K562 (cell line): ENCODE data around the gene SELENOI. TPM values are rescaled to one million over a fixed set of nuclear protein-coding genes. Genes with fewer than 3 reads are reported as not detected.
A peak's percentile ranks its signal among the peaks of the same experiment; 100 is the strongest.

Source experiments
- COPS2 ChIP-seq: fragments of 450-650 bp; conservative IDR thresholded peaks from 2 replicates; pipeline ENCODE4 v1.6.1; 2016; ENCODE audit warnings: mild to moderate bottlenecking, moderate library complexity
- E2F3 ChIP-seq: fragments of 250-450 bp; sonication (Bioruptor Pico); IDR thresholded peaks from 2 replicates; pipeline ENCODE4 v1.4.0; 2020; ENCODE audit warnings: mild to moderate bottlenecking
- GABPB2 ChIP-seq: fragments of 250-450 bp; sonication (Bioruptor Pico); conservative IDR thresholded peaks from 2 replicates; pipeline ENCODE4 v1.5.1; 2021; ENCODE audit warnings: mild to moderate bottlenecking
- KLF16 ChIP-seq: IDR thresholded peaks from 2 replicates; pipeline ENCODE4 v1.6.1; 2016; ENCODE audit warnings: antibody characterized with exemption
- NCOA1 ChIP-seq: fragments of 450-650 bp; IDR thresholded peaks from 2 replicates; pipeline ENCODE4 v1.6.1; 2016; ENCODE audit warnings: low read depth
- NCOA4 ChIP-seq: fragments of 450-650 bp; IDR thresholded peaks from 2 replicates; pipeline ENCODE4 v1.6.1; 2018; ENCODE audit warnings: mild to moderate bottlenecking; ENCODE audit not compliant: partially characterized antibody
- NFYB ChIP-seq: IDR thresholded peaks from 2 replicates; pipeline ENCODE4 v1.6.1; 2011; ENCODE audit warnings: mild to moderate bottlenecking, moderate library complexity; ENCODE audit not compliant: insufficient read length; ENCODE audit errors: extremely low read depth
- PHB ChIP-seq: fragments of 250-450 bp; sonication (Bioruptor Pico); IDR thresholded peaks from 2 replicates; pipeline ENCODE4 v1.5.0; 2021
- RB1 ChIP-seq: fragments of 450-650 bp; IDR thresholded peaks from 2 replicates; pipeline ENCODE4 v1.6.1; 2017; ENCODE audit warnings: low read depth, mild to moderate bottlenecking
- SMARCA4 ChIP-seq: fragments of 450-650 bp; IDR thresholded peaks from 2 replicates; pipeline ENCODE4 v1.6.1; 2016
- SMARCC2 ChIP-seq: fragments of 450-650 bp; IDR thresholded peaks from 2 replicates; pipeline ENCODE4 v1.6.1; 2017; ENCODE audit warnings: antibody characterized with exemption, moderate library complexity, mild to moderate bottlenecking, low read depth
- SOX6 ChIP-seq: fragments of 450-650 bp; IDR thresholded peaks from 2 replicates; pipeline ENCODE4 v1.6.1; 2014; ENCODE audit warnings: mild to moderate bottlenecking
- STAG1 ChIP-seq: sonication (generic); formaldehyde crosslinking; IDR thresholded peaks from 2 replicates; pipeline ENCODE4 v1.5.0; 2020; ENCODE audit warnings: missing genetic modification reagents, borderline replicate concordance
- TEAD1 ChIP-seq, 2 experiments: fragments of 450-650 bp in 1 of 2; sonication (generic) in 1 of 2; formaldehyde crosslinking; IDR thresholded peaks; 2 replicates each; pipeline versions ENCODE4 v1.4.0 to v1.8.0; 2020 to 2022; ENCODE audit warnings: mild to moderate bottlenecking in 2 of 2, missing genetic modification reagents in 1 of 2
- XRCC5 ChIP-seq: fragments of 200-400 bp; formaldehyde crosslinking; IDR thresholded peaks from 2 replicates; pipeline ENCODE4 v1.6.1; 2017; ENCODE audit warnings: low read depth, mild to moderate bottlenecking, low read length
- ZNF232 ChIP-seq: sonication (generic); formaldehyde crosslinking; IDR thresholded peaks from 2 replicates; pipeline ENCODE4 v1.8.0; 2022; ENCODE audit warnings: mild to moderate bottlenecking, missing genetic modification reagents
- ZNF655 ChIP-seq: fragments of 250-450 bp; sonication (Bioruptor Pico); IDR thresholded peaks from 2 replicates; pipeline ENCODE4 v1.5.0; 2021
- polyA plus RNA-seq, 8 experiments: library from polyadenylated mRNA; depleted of rRNA in 4 of 8; stranded (reverse) in 5 of 8; unstranded in 3 of 8; fragments of >200 nt; fragmentation: Nextera tagmentation in 2 of 8; fragmentation: Illumina TruSeq in 1 of 8; extraction: Ambion mirVana in 2 of 8; extraction: Trizol in 1 of 8; gene quantifications; 2 replicates each; pipeline versions ENCODE4 v1.2.1 to v1.2.3, GENCODE V29; 2011 to 2014; ENCODE audit warnings: inconsistent platforms in 1 of 8, missing spikeins in 1 of 8
- total RNA-seq, 7 experiments: library from RNA; depleted of rRNA in 6 of 7; stranded (reverse); fragments of >200 nt in 6 of 7; fragmentation: Illumina TruSeq in 2 of 7; extraction: Trizol in 2 of 7; gene quantifications; 2 replicates each; pipeline versions ENCODE4 v1.2.1 to v1.2.3, GENCODE V29; 2011 to 2021; ENCODE audit warnings: low replicate concordance in 1 of 7
- TF ChIP-seq, protein P1 (sequence below), 2 experiments: fragments of 450-650 bp; formaldehyde crosslinking in 1 of 2; IDR thresholded peaks; 2 replicates each; pipeline versions ENCODE4 v1.4.0 to v1.6.1; 2014 to 2020; ENCODE audit warnings: mild to moderate bottlenecking in 2 of 2, borderline replicate concordance in 1 of 2, low read depth in 1 of 2

The SELENOI gene
- total and polyA plus RNA-seq, 9 of the 15 experiments (the other 6 are each of a cell fraction or from before 2014, with no cell fraction given) = 9.6 to 46.9 (median 24.4) TPM

GRCh38 chr2:26330114-26330549, 15.8 kb upstream of the SELENOI start (continued):
- no peak; the same call in 1 of the 2 replicates for TF ChIP-seq SOX6
- 0 out of 2 replicates have a peak, but pooled peaks have one; percentile 20 for TF ChIP-seq KLF16
- no peak for TF ChIP-seq COPS2
- no peak for TF ChIP-seq TEAD1 (CRISPR knock-in tag; IDR thresholded peaks at IDR 0.05)
- peak; percentile 10; the same call in 1 of the 2 replicates for TF ChIP-seq STAG1 (CRISPR knock-in tag)
- TF ChIP-seq NCOA1 = no peak
- TF ChIP-seq NCOA4 = no peak
- no peak for TF ChIP-seq ZNF655 (CRISPR knock-in tag)
- TF ChIP-seq XRCC5 = peak; percentile 69; the same call in 1 of the 2 replicates
- TF ChIP-seq SMARCC2 = no peak
- TF ChIP-seq, protein P1, sequence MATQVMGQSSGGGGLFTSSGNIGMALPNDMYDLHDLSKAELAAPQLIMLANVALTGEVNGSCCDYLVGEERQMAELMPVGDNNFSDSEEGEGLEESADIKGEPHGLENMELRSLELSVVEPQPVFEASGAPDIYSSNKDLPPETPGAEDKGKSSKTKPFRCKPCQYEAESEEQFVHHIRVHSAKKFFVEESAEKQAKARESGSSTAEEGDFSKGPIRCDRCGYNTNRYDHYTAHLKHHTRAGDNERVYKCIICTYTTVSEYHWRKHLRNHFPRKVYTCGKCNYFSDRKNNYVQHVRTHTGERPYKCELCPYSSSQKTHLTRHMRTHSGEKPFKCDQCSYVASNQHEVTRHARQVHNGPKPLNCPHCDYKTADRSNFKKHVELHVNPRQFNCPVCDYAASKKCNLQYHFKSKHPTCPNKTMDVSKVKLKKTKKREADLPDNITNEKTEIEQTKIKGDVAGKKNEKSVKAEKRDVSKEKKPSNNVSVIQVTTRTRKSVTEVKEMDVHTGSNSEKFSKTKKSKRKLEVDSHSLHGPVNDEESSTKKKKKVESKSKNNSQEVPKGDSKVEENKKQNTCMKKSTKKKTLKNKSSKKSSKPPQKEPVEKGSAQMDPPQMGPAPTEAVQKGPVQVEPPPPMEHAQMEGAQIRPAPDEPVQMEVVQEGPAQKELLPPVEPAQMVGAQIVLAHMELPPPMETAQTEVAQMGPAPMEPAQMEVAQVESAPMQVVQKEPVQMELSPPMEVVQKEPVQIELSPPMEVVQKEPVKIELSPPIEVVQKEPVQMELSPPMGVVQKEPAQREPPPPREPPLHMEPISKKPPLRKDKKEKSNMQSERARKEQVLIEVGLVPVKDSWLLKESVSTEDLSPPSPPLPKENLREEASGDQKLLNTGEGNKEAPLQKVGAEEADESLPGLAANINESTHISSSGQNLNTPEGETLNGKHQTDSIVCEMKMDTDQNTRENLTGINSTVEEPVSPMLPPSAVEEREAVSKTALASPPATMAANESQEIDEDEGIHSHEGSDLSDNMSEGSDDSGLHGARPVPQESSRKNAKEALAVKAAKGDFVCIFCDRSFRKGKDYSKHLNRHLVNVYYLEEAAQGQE (IDR thresholded peaks at IDR 0.05; ENCODE audit: borderline replicate concordance) = peak; percentile 84
- TF ChIP-seq, protein P1 (CRISPR knock-in tag; IDR thresholded peaks at IDR 0.05; ENCODE audit: low read depth) = no peak
- TF ChIP-seq GABPB2 = no peak
- TF ChIP-seq E2F3 (CRISPR knock-in tag) = no peak
- no peak for TF ChIP-seq NFYB
- TF ChIP-seq SMARCA4 = no peak
- TF ChIP-seq RB1 = 0 out of 2 replicates have a peak, but pooled peaks have one; percentile 20
- TF ChIP-seq PHB = no peak
- no peak for TF ChIP-seq ZNF232 (CRISPR knock-in tag)
